HepG2 (cell line): ENCODE measurements around the gene ACSL5. TPM values are rescaled to one million over a fixed set of nuclear protein-coding genes. Genes with fewer than 3 reads are reported as not detected.

ENCODE experiments used
- CBFB ChIP-seq: sonication (generic); formaldehyde crosslinking; IDR thresholded peaks from 2 replicates; pipeline ENCODE4 v1.4.0; 2020; ENCODE audit warnings: missing genetic modification reagents
- HMGXB3 ChIP-seq: sonication (generic); formaldehyde crosslinking; IDR thresholded peaks from 2 replicates; pipeline ENCODE4 v1.4.0; 2020; ENCODE audit warnings: missing genetic modification reagents, borderline replicate concordance
- NFIC ChIP-seq: IDR thresholded peaks from 2 replicates; pipeline ENCODE4 v1.6.1; 2012; ENCODE audit warnings: mild to moderate bottlenecking, low read length, inconsistent platforms
- NPAS2 ChIP-seq: sonication (generic); formaldehyde crosslinking; IDR thresholded peaks from 2 replicates; pipeline ENCODE4 v1.8.0; 2022; ENCODE audit warnings: mild to moderate bottlenecking, missing genetic modification reagents, borderline replicate concordance
- REXO4 ChIP-seq: sonication (generic); formaldehyde crosslinking; IDR thresholded peaks from 2 replicates; pipeline ENCODE4 v1.8.0; 2022; ENCODE audit warnings: missing genetic modification reagents, mild to moderate bottlenecking, borderline replicate concordance
- SOX6 ChIP-seq, 2 experiments: fragments of 450-650 bp in 1 of 2; sonication (generic) in 1 of 2; formaldehyde crosslinking in 1 of 2; IDR thresholded peaks; 2 replicates each; pipeline versions ENCODE4 v1.4.0 to v1.6.1; 2017 to 2020; ENCODE audit warnings: antibody characterized with exemption in 1 of 2, mild to moderate bottlenecking in 1 of 2, missing genetic modification reagents in 1 of 2
- SPEN ChIP-seq: sonication (generic); formaldehyde crosslinking; IDR thresholded peaks from 2 replicates; pipeline ENCODE4 v1.5.1; 2020; ENCODE audit warnings: low read depth, mild to moderate bottlenecking, missing genetic modification reagents
- SUZ12 ChIP-seq: fragments of 150-350 bp; IDR thresholded peaks from 2 replicates; pipeline ENCODE4 v1.6.1; 2014; ENCODE audit warnings: low read depth, low read length
- TCF7 ChIP-seq: sonication (generic); IDR thresholded peaks from 2 replicates; pipeline ENCODE4 v1.6.1; 2016; ENCODE audit warnings: antibody characterized with exemption, low read depth
- TOE1 ChIP-seq: sonication (generic); formaldehyde crosslinking; IDR thresholded peaks from 2 replicates; pipeline ENCODE4 v1.4.0; 2020; ENCODE audit warnings: mild to moderate bottlenecking, missing genetic modification reagents
- ZFP90 ChIP-seq: sonication (generic); formaldehyde crosslinking; IDR thresholded peaks from 2 replicates; pipeline ENCODE4 v1.8.0; 2022; ENCODE audit warnings: missing genetic modification reagents, mild to moderate bottlenecking, inconsistent platforms, borderline replicate concordance
- ZNF335 ChIP-seq: sonication (generic); formaldehyde crosslinking; IDR thresholded peaks from 2 replicates; pipeline ENCODE4 v1.4.0; 2020; ENCODE audit warnings: missing genetic modification reagents
- ZNF44 ChIP-seq: sonication (generic); formaldehyde crosslinking; IDR thresholded peaks from 2 replicates; pipeline ENCODE4 v1.5.1; 2020; ENCODE audit warnings: mild to moderate bottlenecking, missing genetic modification reagents
- ZNF550 ChIP-seq: sonication (generic); formaldehyde crosslinking; IDR thresholded peaks from 2 replicates; pipeline ENCODE4 v1.4.0; 2020; ENCODE audit warnings: mild to moderate bottlenecking, missing genetic modification reagents, borderline replicate concordance
- polyA plus RNA-seq, 8 experiments: library from polyadenylated mRNA; depleted of rRNA in 3 of 8; stranded (reverse) in 7 of 8; unstranded in 1 of 8; fragments of >200 nt; fragmentation: Illumina TruSeq in 4 of 8; extraction: Trizol in 4 of 8; gene quantifications; 2 replicates each; pipeline versions ENCODE4 v1.2.1 to v1.2.3, GENCODE V29; 2011 to 2016; ENCODE audit warnings: low read depth in 4 of 8, missing spikeins in 1 of 8, mixed read lengths in 1 of 8; ENCODE audit not compliant: insufficient read depth in 1 of 8
- total RNA-seq, 5 experiments: library from RNA; depleted of rRNA; stranded (reverse); fragments of >200 nt; fragmentation: Illumina TruSeq; extraction: Trizol; gene quantifications; 2 replicates each; pipeline ENCODE4 v1.2.3, GENCODE V29; 2016; ENCODE audit warnings: low read depth in 1 of 5
- TF ChIP-seq, protein P1 (sequence below): sonication (generic); formaldehyde crosslinking; IDR thresholded peaks from 2 replicates; pipeline ENCODE4 v1.5.0; 2020; ENCODE audit warnings: missing genetic modification reagents
- TF ChIP-seq, protein P2 (sequence below): sonication (generic); formaldehyde crosslinking; IDR thresholded peaks from 2 replicates; pipeline ENCODE4 v1.5.1; 2020; ENCODE audit warnings: mild to moderate bottlenecking, missing genetic modification reagents, borderline replicate concordance
- TF ChIP-seq, protein P3 (sequence below): sonication (generic); formaldehyde crosslinking; IDR thresholded peaks from 2 replicates; pipeline ENCODE4 v1.9.0; 2021; ENCODE audit warnings: missing genetic modification reagents, borderline replicate concordance

ACSL5 gene
- total and polyA plus RNA-seq, 2 of the 13 experiments (the other 11 are each of a cell fraction or from before 2014, with no cell fraction given): 56.4 to 82.5 TPM

DNA sequence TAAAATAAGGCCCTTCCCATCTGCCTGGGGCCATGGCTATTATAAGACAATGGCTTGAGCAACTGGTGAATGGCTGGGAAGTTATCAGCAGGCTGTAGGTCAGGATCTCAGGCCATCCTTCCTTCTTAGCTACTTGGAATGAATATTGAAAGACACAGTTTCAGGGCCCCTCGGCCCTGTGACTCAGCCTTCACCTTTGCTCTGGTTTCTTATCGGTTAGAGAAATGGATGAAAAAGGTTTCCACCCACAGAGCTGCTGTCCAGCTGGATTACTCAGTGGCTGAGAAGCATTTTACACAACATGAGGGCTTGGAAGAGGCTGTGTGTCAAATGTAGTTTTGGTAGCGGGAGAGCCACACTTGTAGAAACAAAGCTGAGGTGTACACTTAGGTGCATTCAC, 9.4 kb downstream of the ACSL5 start (continued):
- TF ChIP-seq REXO4 (CRISPR knock-in tag) (no peak), HMGXB3 (CRISPR knock-in tag) (no peak), SPEN (CRISPR knock-in tag) (no peak), NFIC (no peak; the same call in 1 of the 2 replicates), ZNF44 (CRISPR knock-in tag) (no peak), SOX6 (IDR thresholded peaks at IDR 0.05) (no peak), SOX6 (CRISPR knock-in tag; IDR thresholded peaks at IDR 0.05) (peak; percentile 33; the same call in 1 of the 2 replicates), ZFP90 (CRISPR knock-in tag) (no peak), CBFB (CRISPR knock-in tag) (no peak), NPAS2 (CRISPR knock-in tag) (no peak), ZNF550 (CRISPR knock-in tag) (no peak), TCF7 (0 out of 2 replicates have a peak, but pooled peaks have one; percentile 23), TOE1 (no peak), ZNF335 (CRISPR knock-in tag) (no peak), SUZ12 (no peak)
- TF ChIP-seq, protein P1, sequence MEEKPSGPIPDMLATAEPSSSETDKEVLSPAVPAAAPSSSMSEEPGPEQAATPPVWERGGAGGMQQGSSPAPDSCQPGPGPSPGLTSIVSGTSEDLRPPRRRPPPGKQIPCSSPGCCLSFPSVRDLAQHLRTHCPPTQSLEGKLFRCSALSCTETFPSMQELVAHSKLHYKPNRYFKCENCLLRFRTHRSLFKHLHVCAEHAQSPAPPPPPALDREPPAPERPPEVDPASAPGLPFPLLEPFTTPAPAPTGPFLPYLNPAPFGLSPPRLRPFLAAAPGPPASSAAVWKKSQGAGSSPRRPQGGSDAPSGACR (CRISPR knock-in tag): no peak
- TF ChIP-seq, protein P2, sequence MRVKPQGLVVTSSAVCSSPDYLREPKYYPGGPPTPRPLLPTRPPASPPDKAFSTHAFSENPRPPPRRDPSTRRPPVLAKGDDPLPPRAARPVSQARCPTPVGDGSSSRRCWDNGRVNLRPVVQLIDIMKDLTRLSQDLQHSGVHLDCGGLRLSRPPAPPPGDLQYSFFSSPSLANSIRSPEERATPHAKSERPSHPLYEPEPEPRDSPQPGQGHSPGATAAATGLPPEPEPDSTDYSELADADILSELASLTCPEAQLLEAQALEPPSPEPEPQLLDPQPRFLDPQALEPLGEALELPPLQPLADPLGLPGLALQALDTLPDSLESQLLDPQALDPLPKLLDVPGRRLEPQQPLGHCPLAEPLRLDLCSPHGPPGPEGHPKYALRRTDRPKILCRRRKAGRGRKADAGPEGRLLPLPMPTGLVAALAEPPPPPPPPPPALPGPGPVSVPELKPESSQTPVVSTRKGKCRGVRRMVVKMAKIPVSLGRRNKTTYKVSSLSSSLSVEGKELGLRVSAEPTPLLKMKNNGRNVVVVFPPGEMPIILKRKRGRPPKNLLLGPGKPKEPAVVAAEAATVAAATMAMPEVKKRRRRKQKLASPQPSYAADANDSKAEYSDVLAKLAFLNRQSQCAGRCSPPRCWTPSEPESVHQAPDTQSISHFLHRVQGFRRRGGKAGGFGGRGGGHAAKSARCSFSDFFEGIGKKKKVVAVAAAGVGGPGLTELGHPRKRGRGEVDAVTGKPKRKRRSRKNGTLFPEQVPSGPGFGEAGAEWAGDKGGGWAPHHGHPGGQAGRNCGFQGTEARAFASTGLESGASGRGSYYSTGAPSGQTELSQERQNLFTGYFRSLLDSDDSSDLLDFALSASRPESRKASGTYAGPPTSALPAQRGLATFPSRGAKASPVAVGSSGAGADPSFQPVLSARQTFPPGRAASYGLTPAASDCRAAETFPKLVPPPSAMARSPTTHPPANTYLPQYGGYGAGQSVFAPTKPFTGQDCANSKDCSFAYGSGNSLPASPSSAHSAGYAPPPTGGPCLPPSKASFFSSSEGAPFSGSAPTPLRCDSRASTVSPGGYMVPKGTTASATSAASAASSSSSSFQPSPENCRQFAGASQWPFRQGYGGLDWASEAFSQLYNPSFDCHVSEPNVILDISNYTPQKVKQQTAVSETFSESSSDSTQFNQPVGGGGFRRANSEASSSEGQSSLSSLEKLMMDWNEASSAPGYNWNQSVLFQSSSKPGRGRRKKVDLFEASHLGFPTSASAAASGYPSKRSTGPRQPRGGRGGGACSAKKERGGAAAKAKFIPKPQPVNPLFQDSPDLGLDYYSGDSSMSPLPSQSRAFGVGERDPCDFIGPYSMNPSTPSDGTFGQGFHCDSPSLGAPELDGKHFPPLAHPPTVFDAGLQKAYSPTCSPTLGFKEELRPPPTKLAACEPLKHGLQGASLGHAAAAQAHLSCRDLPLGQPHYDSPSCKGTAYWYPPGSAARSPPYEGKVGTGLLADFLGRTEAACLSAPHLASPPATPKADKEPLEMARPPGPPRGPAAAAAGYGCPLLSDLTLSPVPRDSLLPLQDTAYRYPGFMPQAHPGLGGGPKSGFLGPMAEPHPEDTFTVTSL (CRISPR knock-in tag): 0 out of 2 replicates have a peak, but pooled peaks have one; percentile 33
- TF ChIP-seq, protein P3, sequence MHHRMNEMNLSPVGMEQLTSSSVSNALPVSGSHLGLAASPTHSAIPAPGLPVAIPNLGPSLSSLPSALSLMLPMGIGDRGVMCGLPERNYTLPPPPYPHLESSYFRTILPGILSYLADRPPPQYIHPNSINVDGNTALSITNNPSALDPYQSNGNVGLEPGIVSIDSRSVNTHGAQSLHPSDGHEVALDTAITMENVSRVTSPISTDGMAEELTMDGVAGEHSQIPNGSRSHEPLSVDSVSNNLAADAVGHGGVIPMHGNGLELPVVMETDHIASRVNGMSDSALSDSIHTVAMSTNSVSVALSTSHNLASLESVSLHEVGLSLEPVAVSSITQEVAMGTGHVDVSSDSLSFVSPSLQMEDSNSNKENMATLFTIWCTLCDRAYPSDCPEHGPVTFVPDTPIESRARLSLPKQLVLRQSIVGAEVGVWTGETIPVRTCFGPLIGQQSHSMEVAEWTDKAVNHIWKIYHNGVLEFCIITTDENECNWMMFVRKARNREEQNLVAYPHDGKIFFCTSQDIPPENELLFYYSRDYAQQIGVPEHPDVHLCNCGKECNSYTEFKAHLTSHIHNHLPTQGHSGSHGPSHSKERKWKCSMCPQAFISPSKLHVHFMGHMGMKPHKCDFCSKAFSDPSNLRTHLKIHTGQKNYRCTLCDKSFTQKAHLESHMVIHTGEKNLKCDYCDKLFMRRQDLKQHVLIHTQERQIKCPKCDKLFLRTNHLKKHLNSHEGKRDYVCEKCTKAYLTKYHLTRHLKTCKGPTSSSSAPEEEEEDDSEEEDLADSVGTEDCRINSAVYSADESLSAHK (CRISPR knock-in tag): no peak
